SK-N-SH (cell line): ENCODE results near the gene ASB4. TPM values are rescaled to one million over a fixed set of nuclear protein-coding genes. Genes with fewer than 3 reads are reported as not detected.

Experiments
- CTCF ChIA-PET: fragments of 300-600, 350-600 bp; formaldehyde crosslinking; extraction: SDS; loops from one replicate; lab custom pipeline; 2021; lab: Yijun Ruan, JAX
- POLR2A ChIA-PET: fragments of 350-600 bp; sonication (Branson Sonifier 250); formaldehyde crosslinking; extraction: SDS; loops from one replicate; lab custom pipeline; 2020; ENCODE audit warnings: antibody characterized with exemption, inconsistent platforms; lab: Yijun Ruan, JAX
- DNase-seq: peaks from one replicate; pipeline ENCODE4 v3.0.0; 2012
- H2AFZ ChIP-seq: fragments of 200-600 bp; sonication (generic); 2 replicates; pipeline ENCODE4 v1.8.1; 2016; ENCODE audit warnings: antibody characterized with exemption, mild to moderate bottlenecking, low read depth
- H3F3A ChIP-seq: fragments of 200-600 bp; sonication (generic); replicated peaks from 2 replicates; pipeline ENCODE3; 2016; ENCODE audit warnings: antibody characterized with exemption, mild to moderate bottlenecking; ENCODE audit not compliant: insufficient read depth
- H3K27ac ChIP-seq, 2 experiments: fragments of 200-500 bp in 1 of 2; fragments of 200-600 bp in 1 of 2; sonication (Bioruptor generic) in 1 of 2; sonication (generic), shearing (Covaris generic) in 1 of 2; 2 replicates each; pipeline versions ENCODE4 v1.5.1 to v1.6.1; 2014 to 2016; ENCODE audit warnings: low read depth in 2 of 2, inconsistent platforms in 1 of 2, low read length in 1 of 2, mild to moderate bottlenecking in 1 of 2, mixed read lengths in 1 of 2
- H3K27me3 ChIP-seq: fragments of 200-600 bp; sonication (generic), shearing (Covaris generic); 2 replicates; pipeline ENCODE4 v1.6.1; 2016; ENCODE audit warnings: mixed run types; ENCODE audit not compliant: insufficient read depth
- H3K36me3 ChIP-seq, 2 experiments: fragments of 200-500 bp in 1 of 2; fragments of 200-600 bp in 1 of 2; sonication (Bioruptor generic) in 1 of 2; sonication (generic) in 1 of 2; replicated peaks in 1 of 2; 2 replicates each; pipeline versions ENCODE3 to v1.5.1; 2014 to 2016; ENCODE audit warnings: low read length in 1 of 2, mild to moderate bottlenecking in 1 of 2; ENCODE audit not compliant: insufficient read depth in 2 of 2, control insufficient read depth in 1 of 2
- H3K4me1 ChIP-seq, 2 experiments: fragments of 200-500 bp in 1 of 2; fragments of 200-600 bp in 1 of 2; sonication (Bioruptor generic) in 1 of 2; sonication (generic), shearing (Covaris generic) in 1 of 2; 2 replicates each; pipeline versions ENCODE4 v1.5.1 to v1.6.1; 2014 to 2016; ENCODE audit warnings: low read depth in 1 of 2, low read length in 1 of 2, mixed run types in 1 of 2; ENCODE audit not compliant: insufficient read depth in 2 of 2, control insufficient read depth in 1 of 2
- H3K4me2 ChIP-seq: fragments of 200-600 bp; sonication (generic), shearing (Covaris generic); 2 replicates; pipeline ENCODE4 v1.6.1; 2017; ENCODE audit warnings: mixed run types
- H3K4me3 ChIP-seq, 2 experiments: fragments of 200-500 bp in 1 of 2; fragments of 200-600 bp in 1 of 2; sonication (Bioruptor generic) in 1 of 2; sonication (generic), shearing (Covaris generic) in 1 of 2; 2 replicates each; pipeline versions ENCODE4 v1.5.1 to v1.8.1; 2014 to 2016; ENCODE audit warnings: low read depth in 2 of 2, inconsistent platforms in 1 of 2, low read length in 1 of 2, mild to moderate bottlenecking in 1 of 2, mixed read lengths in 1 of 2, moderate library complexity in 1 of 2
- H3K79me2 ChIP-seq: fragments of 200-600 bp; sonication (generic); 2 replicates; pipeline ENCODE4 v1.8.1; 2017; ENCODE audit warnings: mild to moderate bottlenecking; ENCODE audit not compliant: insufficient read depth
- H3K9ac ChIP-seq: fragments of 200-600 bp; sonication (generic); 2 replicates; pipeline ENCODE4 v1.6.1; 2017; ENCODE audit warnings: mixed run types
- H3K9me2 ChIP-seq: fragments of 200-600 bp; sonication (generic); 2 replicates; pipeline ENCODE4 v1.6.1; 2017; ENCODE audit warnings: mixed run types
- H3K9me3 ChIP-seq: fragments of 200-600 bp; sonication (generic); 2 replicates; pipeline ENCODE4 v1.6.1; 2017; ENCODE audit warnings: mixed run types, mild to moderate bottlenecking, moderate library complexity
- H4K20me1 ChIP-seq: fragments of 200-600 bp; sonication (generic); 2 replicates; pipeline ENCODE4 v1.6.1; 2017; ENCODE audit warnings: mild to moderate bottlenecking, mixed run types; ENCODE audit not compliant: insufficient read depth
- FOXM1 ChIP-seq: IDR thresholded peaks from 2 replicates; pipeline ENCODE4 v1.4.0; 2012; ENCODE audit warnings: low read depth, mild to moderate bottlenecking
- PBX3 ChIP-seq: IDR thresholded peaks from 2 replicates; pipeline ENCODE4; 2012
- RXRA ChIP-seq: IDR thresholded peaks from 2 replicates; pipeline ENCODE4 v1.4.0; 2012; ENCODE audit warnings: low read depth, mild to moderate bottlenecking, borderline replicate concordance
- SMC3 ChIP-seq: IDR thresholded peaks from 2 replicates; pipeline ENCODE4 v1.6.1; 2012; ENCODE audit warnings: low read depth, low read length, improper control_type of control experiment
- TCF12 ChIP-seq: IDR thresholded peaks from 2 replicates; pipeline ENCODE4 v1.4.0; 2012
- TEAD4 ChIP-seq: IDR thresholded peaks from 2 replicates; pipeline ENCODE4 v1.4.0; 2012; ENCODE audit warnings: mild to moderate bottlenecking, borderline replicate concordance; ENCODE audit not compliant: insufficient read depth
- USF1 ChIP-seq: IDR thresholded peaks from 2 replicates; pipeline ENCODE4 v1.4.0; 2012; ENCODE audit warnings: low read depth, borderline replicate concordance
- ZBTB33 ChIP-seq: IDR thresholded peaks from 2 replicates; pipeline ENCODE4 v1.4.0; 2012; ENCODE audit warnings: low read depth, borderline replicate concordance
- WGBS: methylation state at CpG from one replicate; pipeline ENCODE4 v1.1.6; 2017; ENCODE audit warnings: low lambda C conversion rate; 5-methylcytosine and 5-hydroxymethylcytosine counted together
- polyA plus RNA-seq, 3 experiments: library from polyadenylated mRNA; depleted of rRNA; stranded (reverse); fragments of >200 nt; gene quantifications; 2 replicates each; pipeline ENCODE4 v1.2.3, GENCODE V29; 2012
- TF ChIP-seq, protein P1 (sequence below): IDR thresholded peaks from 2 replicates; pipeline ENCODE4 v1.6.1; 2012; ENCODE audit warnings: mild to moderate bottlenecking, low read depth, low read length, moderate library complexity
- TF ChIP-seq, protein P2 (sequence below): fragments of 150-350 bp; IDR thresholded peaks from 2 replicates; pipeline ENCODE4 v1.6.1; 2016; ENCODE audit warnings: mild to moderate bottlenecking, low read depth, low read length

Gene ASB4
- polyA plus RNA-seq, 1 of the 3 experiments (the other 2 are of a cell fraction) = not detected

- CTCF ChIA-PET = interaction anchor here (1.2 to 3.1 kb wide), 4 partner anchors 8 to 170 kb away, joined by 3 to 25 read pairs (median 10); no protein-coding TSS in a partner anchor
- POLR2A ChIA-PET = no interaction called here
These were observed 34.4 kb downstream of the ASB4 start for GRCh38 chr7:95520136-95520535.

More at GRCh38 chr7:95520136-95520535, 34.4 kb downstream of the ASB4 start:
- no peak overlapping the region for H3K9ac ChIP-seq
- no peaks in the 10 kb centered on the region for H3F3A ChIP-seq
- H3K4me1 ChIP-seq = no peaks in the 10 kb centered on the region
- no peak overlapping the region for H3K4me2 ChIP-seq
- 11% methylated on average over 2 of the region's 2 CpGs for WGBS
- H3K27me3 ChIP-seq = peaks cover 62% of the 10 kb centered on the region
- TF ChIP-seq PBX3 (no peak), TCF12 (no peak), SMC3 (no peak), FOXM1 (no peak), RXRA (no peak), USF1 (no peak), TEAD4 (no peak), ZBTB33 (no peak)
- TF ChIP-seq, protein P1, sequence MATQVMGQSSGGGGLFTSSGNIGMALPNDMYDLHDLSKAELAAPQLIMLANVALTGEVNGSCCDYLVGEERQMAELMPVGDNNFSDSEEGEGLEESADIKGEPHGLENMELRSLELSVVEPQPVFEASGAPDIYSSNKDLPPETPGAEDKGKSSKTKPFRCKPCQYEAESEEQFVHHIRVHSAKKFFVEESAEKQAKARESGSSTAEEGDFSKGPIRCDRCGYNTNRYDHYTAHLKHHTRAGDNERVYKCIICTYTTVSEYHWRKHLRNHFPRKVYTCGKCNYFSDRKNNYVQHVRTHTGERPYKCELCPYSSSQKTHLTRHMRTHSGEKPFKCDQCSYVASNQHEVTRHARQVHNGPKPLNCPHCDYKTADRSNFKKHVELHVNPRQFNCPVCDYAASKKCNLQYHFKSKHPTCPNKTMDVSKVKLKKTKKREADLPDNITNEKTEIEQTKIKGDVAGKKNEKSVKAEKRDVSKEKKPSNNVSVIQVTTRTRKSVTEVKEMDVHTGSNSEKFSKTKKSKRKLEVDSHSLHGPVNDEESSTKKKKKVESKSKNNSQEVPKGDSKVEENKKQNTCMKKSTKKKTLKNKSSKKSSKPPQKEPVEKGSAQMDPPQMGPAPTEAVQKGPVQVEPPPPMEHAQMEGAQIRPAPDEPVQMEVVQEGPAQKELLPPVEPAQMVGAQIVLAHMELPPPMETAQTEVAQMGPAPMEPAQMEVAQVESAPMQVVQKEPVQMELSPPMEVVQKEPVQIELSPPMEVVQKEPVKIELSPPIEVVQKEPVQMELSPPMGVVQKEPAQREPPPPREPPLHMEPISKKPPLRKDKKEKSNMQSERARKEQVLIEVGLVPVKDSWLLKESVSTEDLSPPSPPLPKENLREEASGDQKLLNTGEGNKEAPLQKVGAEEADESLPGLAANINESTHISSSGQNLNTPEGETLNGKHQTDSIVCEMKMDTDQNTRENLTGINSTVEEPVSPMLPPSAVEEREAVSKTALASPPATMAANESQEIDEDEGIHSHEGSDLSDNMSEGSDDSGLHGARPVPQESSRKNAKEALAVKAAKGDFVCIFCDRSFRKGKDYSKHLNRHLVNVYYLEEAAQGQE = no peak
- TF ChIP-seq, protein P2, sequence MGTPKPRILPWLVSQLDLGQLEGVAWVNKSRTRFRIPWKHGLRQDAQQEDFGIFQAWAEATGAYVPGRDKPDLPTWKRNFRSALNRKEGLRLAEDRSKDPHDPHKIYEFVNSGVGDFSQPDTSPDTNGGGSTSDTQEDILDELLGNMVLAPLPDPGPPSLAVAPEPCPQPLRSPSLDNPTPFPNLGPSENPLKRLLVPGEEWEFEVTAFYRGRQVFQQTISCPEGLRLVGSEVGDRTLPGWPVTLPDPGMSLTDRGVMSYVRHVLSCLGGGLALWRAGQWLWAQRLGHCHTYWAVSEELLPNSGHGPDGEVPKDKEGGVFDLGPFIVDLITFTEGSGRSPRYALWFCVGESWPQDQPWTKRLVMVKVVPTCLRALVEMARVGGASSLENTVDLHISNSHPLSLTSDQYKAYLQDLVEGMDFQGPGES = no peak
- TF ChIP-seq, all 33 proteins: peak for 0
- Histone ChIP-seq H4K20me1 (no peaks in the 10 kb centered on the region), H3K27ac (no peak overlapping the region), H3K36me3 (no peaks in the 10 kb centered on the region), H3K79me2 (no peaks in the 10 kb centered on the region), H3K9me2 (no peaks in the 10 kb centered on the region), H2AFZ (no peak overlapping the region), H3K4me3 (no peak overlapping the region), H3K9me3 (no peaks in the 10 kb centered on the region)
- no peak for DNase-seq
